PC-9 (cell line): ENCODE data around the gene MAML3.

Experiments used
- EZH2 ChIP-seq: fragments of 200-600 bp; sonication (generic); IDR thresholded peaks from 2 replicates; pipeline ENCODE4 v1.8.0; 2017; ENCODE audit warnings: antibody characterized with exemption, low read depth
- TF ChIP-seq, protein P1 (sequence below): fragments of 200-600 bp; sonication (generic); conservative IDR thresholded peaks from 2 replicates; pipeline ENCODE4 v1.6.1; 2017; ENCODE audit warnings: mixed run types, antibody characterized with exemption, mild to moderate bottlenecking, moderate library complexity

DNA sequence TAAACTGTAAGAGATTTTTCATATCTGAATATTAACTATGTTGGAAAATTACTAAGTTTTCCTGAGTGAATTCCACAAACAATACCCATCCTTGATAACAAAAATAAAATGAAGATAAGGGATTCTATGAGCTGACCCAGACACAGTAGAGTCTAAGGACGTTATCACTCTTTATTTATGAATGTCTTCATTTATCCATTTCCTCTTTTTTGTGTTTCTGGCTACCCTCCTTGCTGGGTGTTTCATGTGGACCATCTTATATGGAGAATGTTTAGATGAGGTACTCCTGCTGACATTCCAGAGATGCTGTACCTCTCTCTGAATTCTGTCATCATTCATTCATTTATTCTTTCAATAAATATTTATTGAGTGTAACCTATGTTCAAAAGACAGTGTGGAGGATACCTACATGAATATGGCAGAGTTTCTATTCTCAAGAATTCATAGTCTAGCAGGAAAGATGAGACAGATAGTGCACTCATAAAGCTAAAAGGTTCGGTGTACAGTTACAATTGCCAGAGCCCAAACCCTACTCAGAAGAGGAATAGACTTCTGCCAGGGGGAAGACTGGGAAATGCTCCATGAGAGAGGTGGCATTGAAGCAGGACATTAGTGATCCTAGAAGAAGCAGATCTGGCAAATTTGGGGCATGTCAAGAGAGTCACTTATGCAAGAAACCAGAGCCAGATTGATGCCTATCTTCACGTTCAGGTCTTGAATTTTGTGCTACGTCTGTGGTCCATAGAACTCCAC lies 195.8 kb downstream of the MAML3 start:
- no peak for TF ChIP-seq EZH2
- TF ChIP-seq, protein P1, sequence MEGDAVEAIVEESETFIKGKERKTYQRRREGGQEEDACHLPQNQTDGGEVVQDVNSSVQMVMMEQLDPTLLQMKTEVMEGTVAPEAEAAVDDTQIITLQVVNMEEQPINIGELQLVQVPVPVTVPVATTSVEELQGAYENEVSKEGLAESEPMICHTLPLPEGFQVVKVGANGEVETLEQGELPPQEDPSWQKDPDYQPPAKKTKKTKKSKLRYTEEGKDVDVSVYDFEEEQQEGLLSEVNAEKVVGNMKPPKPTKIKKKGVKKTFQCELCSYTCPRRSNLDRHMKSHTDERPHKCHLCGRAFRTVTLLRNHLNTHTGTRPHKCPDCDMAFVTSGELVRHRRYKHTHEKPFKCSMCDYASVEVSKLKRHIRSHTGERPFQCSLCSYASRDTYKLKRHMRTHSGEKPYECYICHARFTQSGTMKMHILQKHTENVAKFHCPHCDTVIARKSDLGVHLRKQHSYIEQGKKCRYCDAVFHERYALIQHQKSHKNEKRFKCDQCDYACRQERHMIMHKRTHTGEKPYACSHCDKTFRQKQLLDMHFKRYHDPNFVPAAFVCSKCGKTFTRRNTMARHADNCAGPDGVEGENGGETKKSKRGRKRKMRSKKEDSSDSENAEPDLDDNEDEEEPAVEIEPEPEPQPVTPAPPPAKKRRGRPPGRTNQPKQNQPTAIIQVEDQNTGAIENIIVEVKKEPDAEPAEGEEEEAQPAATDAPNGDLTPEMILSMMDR: no peak
